A673 (cell line): ENCODE measurements around the gene DUS2.

Source experiments
- CTCF ChIP-seq: fragments of 300-800, 200-600 bp; sonication (generic); conservative IDR thresholded peaks from 2 replicates; pipeline ENCODE4 v1.5.1; 2017; ENCODE audit warnings: low read depth, mild to moderate bottlenecking, antibody characterized with exemption, low read length, moderate library complexity, mixed read lengths
- EZH2 ChIP-seq: fragments of 200-600 bp; sonication (generic); IDR thresholded peaks from 2 replicates; pipeline ENCODE4 v1.6.1; 2017; ENCODE audit warnings: borderline replicate concordance, low read depth, mild to moderate bottlenecking, mixed read lengths, antibody characterized with exemption, low read length; ENCODE audit not compliant: poor library complexity, severe bottlenecking

- TF ChIP-seq CTCF (no peak), EZH2 (no peak)
Measured at GRCh38 chr16:68077866-68078700, 55.0 kb downstream of the DUS2 start.
